GM19372 (cell line): ENCODE data around the gene PGM2.

Source experiments
- ATAC-seq: cut with Tn5 transposase; IDR thresholded peaks from one replicate; pipeline ENCODE4 v1.9.1; 2021; ENCODE audit warnings: mild to moderate bottlenecking, low read depth, moderate library complexity; ENCODE audit not compliant: unreplicated experiment

Gene PGM2

GRCh38 chr4:37858872-37859271 is 32.4 kb downstream of the PGM2 start:
- ATAC-seq: no peak

- no peak for ATAC-seq
Measured at GRCh38 chr4:37860266-37860665, 33.8 kb downstream of the PGM2 start.

- ATAC-seq: no peak
Measured at GRCh38 chr4:37862961-37863360, 36.5 kb downstream of the PGM2 start.

DNA sequence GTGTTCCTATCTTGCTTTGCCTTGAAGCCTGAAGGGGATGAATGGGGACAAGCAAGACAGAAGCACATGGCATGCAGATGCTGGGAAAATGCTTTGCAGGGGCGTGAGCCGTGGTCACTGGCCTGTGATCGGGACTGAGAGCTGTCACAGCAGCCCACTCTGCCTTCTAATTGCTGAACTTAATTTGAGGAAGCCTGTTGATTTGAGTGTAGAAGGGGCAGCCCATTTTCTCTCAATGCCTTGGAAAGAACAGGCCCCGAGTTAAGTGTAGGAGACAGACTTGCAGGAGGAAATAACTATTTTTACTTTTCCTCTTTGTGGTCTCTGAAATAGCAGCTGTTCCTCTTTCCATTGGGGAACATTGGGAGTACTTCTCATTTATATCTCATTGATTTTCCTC is 38.3 kb downstream of the PGM2 start:
- ATAC-seq: no peak

- no peak for ATAC-seq
Measured at GRCh38 chr4:37865450-37865849, 39.0 kb downstream of the PGM2 start.

- no peak for ATAC-seq
Measured at GRCh38 chr4:37867102-37867501, 40.6 kb downstream of the PGM2 start.

GRCh38 chr4:37868238-37868637 is 41.8 kb downstream of the PGM2 start:
- ATAC-seq: no peak

GRCh38 chr4:37872310-37872988 is 46.0 kb downstream of the PGM2 start:
- no peak for ATAC-seq

DNA sequence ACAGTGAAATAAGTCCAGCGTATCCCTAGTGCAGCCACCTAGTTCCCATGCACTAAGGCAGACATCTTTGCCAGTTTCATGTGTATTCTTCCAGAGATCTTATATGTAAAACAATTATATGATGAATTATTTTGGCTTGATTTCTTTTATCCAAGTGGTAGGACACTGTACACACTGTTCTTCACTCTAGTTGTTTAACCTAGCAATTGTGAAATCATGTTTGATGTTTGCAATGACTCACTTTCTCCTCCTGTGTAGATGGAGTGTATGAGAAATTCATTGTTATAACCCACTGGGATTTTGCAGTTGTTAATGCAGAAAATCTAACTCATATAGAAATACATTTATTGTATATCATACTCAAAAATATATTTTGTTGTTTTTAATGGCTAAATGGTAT is 46.9 kb downstream of the PGM2 start:
- ATAC-seq: no peak

- no peak for ATAC-seq
Measured at GRCh38 chr4:37876156-37876555, 49.7 kb downstream of the PGM2 start.

DNA sequence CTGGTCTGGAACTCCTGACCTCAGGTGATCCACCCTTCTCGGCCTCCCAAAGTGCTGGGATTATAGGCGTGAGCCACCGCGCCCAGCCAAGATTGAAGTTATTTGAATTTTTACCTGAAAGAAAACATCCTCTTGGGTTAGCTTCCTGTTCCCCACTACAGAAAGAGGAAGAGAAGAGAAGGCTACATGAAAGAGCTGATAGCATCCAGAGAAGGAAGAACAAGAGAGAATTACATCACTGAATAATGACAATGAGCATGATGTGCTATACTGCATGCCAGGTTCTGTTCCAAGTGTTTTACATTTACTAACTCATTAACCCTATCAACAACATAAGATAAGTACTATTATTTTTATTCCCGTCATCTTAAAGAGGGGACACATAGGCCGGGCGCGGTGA is 52.9 kb downstream of the PGM2 start:
- ATAC-seq: no peak

- no peak for ATAC-seq
Measured at GRCh38 chr4:37881811-37882210, 55.3 kb downstream of the PGM2 start.

DNA sequence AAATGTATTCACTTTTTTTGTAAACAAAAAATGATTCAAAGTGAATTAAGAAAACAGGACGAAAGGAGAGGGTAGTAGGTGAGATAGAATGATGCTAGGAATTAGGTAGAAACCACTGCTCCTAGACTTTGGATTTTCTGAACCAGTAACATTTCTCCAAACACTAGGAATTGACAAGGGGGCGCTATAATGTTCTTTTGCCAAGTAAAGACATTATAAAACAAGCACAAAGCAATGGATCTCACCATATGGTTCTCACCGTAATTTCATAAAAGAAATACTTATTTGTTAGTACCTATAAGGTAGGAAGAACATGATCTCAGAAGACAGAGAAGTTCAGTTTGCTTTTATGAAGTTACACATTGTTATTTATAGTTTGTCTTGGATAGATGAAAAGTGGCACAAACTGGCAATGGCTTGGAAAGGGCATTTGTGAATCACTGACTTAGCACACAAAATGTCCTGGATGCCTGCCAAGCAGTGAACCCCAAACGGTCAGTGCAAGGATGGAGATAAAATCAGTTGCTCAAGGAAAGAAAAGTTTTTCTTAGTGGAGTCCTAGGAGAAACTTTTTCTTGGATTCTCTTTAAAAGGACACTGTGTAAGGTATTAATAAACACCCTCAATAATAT is 56.3 kb downstream of the PGM2 start:
- no peak for ATAC-seq

DNA sequence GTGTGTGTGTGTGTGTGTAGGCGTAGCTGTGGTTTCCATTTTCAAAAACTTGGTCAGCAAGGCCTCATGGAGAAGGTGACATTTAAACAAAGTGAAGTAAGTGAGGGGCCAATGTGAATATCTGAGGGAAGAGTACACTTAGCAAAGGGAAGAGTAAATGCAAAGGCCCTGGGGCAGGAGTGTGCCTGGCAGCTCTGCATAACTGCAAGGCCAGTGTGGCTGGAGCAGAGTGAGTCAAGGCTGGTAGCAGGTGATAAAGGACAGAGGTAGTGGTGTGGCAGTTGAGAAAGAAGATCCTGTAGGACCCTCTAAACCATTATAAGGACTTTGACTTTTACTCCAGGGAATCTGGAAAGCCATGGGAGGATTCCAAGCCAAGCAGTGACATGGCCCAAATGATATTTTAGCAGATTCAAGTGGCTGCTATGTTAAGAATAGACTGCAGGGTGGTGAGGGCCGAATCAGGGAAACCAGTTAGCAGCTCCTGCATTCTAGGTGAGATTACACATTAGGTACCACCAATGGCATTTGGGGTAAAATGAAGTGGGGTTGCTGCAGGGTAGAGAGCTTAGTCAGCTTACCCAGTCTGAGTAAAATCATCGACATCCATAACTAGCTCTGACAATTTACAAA is 58.5 kb downstream of the PGM2 start:
- ATAC-seq: no peak

DNA sequence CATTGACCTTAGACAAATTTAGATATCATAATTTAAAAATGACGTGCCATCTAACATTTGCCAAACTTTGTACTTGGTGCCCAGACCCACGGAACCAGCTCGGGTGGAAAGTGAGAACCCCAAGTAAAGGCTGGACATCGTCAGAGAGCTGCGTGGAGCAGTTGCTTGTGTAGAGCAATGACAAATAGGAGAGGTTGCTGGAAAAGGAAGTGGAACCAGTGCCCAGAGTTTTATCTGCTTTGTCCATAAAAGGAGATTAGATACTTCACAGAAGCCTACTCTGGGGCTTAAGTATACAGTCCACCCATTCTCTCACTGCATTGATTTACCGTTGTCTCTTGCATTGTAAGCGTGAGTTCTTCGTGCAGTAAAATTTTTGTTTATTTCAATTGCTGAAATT is 59.0 kb downstream of the PGM2 start:
- ATAC-seq: no peak

DNA sequence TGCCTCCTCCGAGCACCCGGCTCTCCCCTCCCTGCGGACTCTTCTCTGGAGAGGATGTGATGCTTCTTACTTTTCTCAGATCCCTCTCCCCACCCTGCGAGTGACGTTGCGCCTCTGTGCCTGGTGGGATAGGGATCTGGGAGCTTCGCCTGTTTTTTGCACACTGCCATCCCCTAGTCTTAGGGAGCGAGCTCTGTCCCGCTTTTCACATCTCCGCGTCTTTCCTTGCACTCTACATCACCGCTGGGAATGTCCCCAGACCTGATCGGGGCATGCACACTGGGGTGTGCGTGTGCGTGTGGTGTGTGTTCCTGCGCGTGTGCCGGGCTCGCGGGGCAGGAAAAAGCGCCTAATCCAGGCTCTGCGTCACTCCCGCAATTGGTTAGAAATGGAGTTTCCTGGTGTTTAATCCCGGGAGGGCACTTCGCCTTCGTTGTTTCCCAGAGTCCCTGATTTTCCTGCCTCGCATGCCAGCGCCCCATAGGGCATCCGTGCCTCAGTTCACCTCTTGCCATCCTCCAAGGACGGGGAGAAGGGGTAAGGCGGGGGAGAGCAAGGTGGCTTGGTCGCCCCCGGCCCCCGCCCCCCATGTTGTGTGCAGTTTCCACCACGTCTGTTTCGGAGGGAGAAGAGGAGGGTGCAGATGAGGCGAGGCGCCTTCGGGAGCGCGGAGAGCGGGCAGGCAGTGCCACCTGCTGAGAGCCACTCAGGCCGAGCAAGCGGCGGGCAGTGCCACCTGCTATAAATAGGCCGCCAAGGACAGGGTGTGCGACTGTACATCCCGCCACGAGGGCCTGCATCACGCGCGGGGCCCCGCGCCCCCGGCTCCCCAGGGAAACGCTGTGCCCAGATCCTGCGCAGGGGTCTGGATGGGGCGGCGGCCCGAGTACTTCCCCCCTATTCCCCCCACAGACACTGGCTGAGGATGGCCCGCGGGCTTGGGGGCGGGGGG is 63.6 kb downstream of the PGM2 start:
- peak; percentile 2 for ATAC-seq

DNA sequence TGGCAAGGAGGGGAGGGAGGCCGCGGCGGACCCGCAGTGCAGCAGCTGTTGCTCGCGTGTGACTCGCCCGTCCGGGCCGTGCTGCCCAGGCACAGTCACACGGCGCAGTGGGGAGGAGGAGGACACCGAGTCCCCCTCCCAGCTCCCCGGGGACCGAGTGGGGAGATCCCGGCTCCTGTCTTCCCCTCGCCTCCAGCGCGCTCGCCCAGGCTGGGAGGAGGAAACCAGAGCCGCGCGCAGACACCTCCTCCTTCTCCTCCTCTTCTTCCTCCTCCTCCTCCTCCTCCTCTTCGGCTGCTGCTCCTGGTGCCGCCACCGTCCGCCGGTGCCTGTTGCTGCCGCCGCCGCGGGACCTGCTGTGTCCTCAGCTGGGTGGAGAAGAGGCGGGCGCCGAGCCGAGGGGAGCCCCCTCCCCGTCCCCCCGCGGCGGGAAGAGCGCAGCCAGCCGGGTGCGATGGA is 64.3 kb downstream of the PGM2 start, which contains the start of gene TBC1D1:
TBC1D1 (plus strand) TSS at position 284 of the 459 bp plus-strand sequence. CDS start 11,012 bp downstream, outside the sequence.
- peak; percentile 23 for ATAC-seq

- peak; percentile 48 for ATAC-seq
Measured at GRCh38 chr4:37891260-37892159, 65.0 kb downstream of the PGM2 start.

GRCh38 chr4:37892641-37893040 is 66.2 kb downstream of the PGM2 start:
- peak; percentile 38 for ATAC-seq

- no peak for ATAC-seq
Measured at GRCh38 chr4:37893164-37893563, 66.7 kb downstream of the PGM2 start.
